ENCODE data around the gene ZP4. TPM values are rescaled to one million over a fixed set of nuclear protein-coding genes. Genes with fewer than 3 reads are reported as not detected.
A peak's percentile ranks its signal among the peaks of the same experiment; 100 is the strongest.

Gene ZP4
- total RNA-seq, 1 donor from 2014 or later, result not detected

DNA sequence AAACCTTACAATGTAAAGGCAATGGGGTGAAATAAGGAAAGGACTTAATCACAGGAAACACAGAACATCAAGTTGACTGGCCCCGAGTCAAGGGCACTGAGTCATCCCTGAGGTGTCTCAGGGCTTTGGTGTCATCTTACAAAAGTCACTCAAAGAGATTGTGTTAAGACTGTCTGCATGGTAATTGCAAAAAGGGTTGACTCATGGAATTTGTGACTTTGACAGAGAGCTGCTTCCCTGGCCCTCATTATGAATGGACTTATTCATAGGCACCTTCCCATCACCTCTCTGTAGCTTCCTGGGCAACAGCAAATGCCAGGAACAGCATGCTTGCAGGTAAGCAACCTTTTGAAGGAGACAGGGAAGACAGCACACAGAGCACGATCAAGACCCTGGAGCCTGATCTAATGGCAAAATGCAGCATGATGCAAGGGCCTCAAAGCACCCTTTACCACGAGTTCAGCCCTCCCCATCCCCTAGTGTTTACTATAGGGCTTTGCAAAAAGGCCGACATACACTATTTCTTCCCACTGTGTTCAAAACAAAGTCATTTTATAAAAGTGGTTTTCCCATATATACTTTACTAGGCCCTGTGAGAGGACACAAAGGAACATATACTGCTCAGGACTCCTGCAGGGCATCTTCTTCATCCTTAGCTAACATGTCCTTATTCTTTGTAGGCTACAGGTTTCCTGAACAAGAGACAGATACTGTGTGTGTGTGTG lies 17.1 kb downstream of the ZP4 start:
- Mint-ChIP-seq H3K4me3 (ENCODE audit: low read depth) (no peak overlapping the region), H3K27me3 (peaks cover 2% of the 10 kb centered on the region), H3K36me3 (ENCODE audit: insufficient read depth) (no peaks in the 10 kb centered on the region), H3K4me1 (ENCODE audit: low read depth) (peaks cover 8% of the 10 kb centered on the region), H3K27ac (no peak overlapping the region), H3K9me3 (ENCODE audit: low read depth) (no peaks in the 10 kb centered on the region)
- no peak for DNase-seq (ENCODE audit: low spot score, unreplicated experiment)
- TF ChIP-seq, protein P1, sequence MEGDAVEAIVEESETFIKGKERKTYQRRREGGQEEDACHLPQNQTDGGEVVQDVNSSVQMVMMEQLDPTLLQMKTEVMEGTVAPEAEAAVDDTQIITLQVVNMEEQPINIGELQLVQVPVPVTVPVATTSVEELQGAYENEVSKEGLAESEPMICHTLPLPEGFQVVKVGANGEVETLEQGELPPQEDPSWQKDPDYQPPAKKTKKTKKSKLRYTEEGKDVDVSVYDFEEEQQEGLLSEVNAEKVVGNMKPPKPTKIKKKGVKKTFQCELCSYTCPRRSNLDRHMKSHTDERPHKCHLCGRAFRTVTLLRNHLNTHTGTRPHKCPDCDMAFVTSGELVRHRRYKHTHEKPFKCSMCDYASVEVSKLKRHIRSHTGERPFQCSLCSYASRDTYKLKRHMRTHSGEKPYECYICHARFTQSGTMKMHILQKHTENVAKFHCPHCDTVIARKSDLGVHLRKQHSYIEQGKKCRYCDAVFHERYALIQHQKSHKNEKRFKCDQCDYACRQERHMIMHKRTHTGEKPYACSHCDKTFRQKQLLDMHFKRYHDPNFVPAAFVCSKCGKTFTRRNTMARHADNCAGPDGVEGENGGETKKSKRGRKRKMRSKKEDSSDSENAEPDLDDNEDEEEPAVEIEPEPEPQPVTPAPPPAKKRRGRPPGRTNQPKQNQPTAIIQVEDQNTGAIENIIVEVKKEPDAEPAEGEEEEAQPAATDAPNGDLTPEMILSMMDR (IDR thresholded peaks at IDR 0.05; ENCODE audit: unreplicated experiment), result no peak

DNA sequence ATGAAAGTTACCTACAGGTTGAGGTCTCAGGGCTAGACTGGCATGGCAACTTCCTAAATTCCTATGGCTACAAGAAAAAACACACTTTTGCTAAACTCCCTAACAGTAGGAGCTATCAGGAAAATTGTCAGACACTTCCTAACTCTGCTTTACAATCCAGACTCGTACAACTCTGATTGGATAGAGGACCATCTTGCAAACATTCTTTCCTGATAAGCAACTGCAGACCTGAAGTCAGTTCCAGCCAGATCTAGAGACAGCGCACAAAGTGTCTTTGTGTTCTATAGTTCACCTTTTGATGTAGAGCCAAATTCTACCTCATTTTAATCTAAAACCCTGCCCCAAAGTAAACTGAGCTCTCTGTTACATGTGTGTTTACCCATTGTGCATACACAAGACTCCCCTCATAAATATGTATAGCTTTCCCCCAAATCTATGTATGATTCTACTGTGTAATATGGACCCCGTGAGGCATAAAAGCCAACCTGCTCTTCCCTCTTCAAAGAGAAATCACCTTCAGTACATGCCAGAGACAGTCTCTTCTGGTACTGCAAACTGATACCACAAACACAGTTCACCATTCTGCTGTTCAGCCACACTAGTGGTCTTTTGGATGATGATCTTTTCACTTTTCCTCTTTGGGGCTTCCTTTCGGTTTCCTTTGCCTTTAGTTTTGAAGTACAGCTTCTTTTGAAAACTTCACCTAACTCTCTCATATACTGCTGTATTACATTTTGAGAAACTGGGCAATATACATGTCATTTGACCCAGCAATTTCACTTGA lies 21.7 kb downstream of the ZP4 start:
- Mint-ChIP-seq H3K27ac (peak overlapping the region; percentile 45), H3K27me3 (peaks cover 6% of the 10 kb centered on the region), H3K9me3 (ENCODE audit: low read depth) (no peaks in the 10 kb centered on the region), H3K4me3 (ENCODE audit: low read depth) (no peak overlapping the region), H3K36me3 (ENCODE audit: insufficient read depth) (no peaks in the 10 kb centered on the region), H3K4me1 (ENCODE audit: low read depth) (peaks cover 11% of the 10 kb centered on the region)
- DNase-seq (ENCODE audit: low spot score, unreplicated experiment), result no peak
- TF ChIP-seq, protein P1 (IDR thresholded peaks at IDR 0.05; ENCODE audit: unreplicated experiment), result no peak

DNA sequence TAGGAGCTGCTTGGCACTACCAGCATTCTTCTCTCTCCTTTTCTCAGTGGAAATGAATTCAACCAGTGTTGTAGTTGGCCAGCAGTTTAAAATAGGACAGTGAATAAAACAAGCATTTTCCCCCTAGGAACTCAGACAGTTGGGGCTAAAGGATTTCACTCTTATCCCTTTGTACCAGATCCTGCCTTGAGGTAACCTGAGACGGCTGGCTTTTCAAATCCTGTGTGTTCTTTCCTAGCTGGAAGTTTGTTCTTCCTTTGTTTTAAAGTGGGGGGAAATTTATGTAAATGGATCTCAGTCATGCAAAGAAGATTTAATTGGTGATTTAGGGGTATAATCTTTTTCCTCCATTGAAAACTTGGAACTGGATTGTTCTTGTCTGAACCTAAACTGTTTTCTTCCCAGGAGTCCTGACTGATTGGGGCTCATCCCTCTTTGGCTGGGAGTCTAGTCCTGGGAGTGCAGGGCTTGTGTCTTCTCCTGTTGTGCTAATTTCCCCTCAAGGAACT lies 23.3 kb downstream of the ZP4 start:
- DNase-seq (ENCODE audit: low spot score, unreplicated experiment), result no peak
- Mint-ChIP-seq H3K36me3 (ENCODE audit: insufficient read depth) (no peaks in the 10 kb centered on the region), H3K4me3 (ENCODE audit: low read depth) (no peak overlapping the region), H3K27ac (no peak overlapping the region), H3K27me3 (peaks cover 8% of the 10 kb centered on the region), H3K4me1 (ENCODE audit: low read depth) (peaks cover 11% of the 10 kb centered on the region), H3K9me3 (ENCODE audit: low read depth) (no peaks in the 10 kb centered on the region)
- TF ChIP-seq, protein P1 (IDR thresholded peaks at IDR 0.05; ENCODE audit: unreplicated experiment), result no peak

DNA sequence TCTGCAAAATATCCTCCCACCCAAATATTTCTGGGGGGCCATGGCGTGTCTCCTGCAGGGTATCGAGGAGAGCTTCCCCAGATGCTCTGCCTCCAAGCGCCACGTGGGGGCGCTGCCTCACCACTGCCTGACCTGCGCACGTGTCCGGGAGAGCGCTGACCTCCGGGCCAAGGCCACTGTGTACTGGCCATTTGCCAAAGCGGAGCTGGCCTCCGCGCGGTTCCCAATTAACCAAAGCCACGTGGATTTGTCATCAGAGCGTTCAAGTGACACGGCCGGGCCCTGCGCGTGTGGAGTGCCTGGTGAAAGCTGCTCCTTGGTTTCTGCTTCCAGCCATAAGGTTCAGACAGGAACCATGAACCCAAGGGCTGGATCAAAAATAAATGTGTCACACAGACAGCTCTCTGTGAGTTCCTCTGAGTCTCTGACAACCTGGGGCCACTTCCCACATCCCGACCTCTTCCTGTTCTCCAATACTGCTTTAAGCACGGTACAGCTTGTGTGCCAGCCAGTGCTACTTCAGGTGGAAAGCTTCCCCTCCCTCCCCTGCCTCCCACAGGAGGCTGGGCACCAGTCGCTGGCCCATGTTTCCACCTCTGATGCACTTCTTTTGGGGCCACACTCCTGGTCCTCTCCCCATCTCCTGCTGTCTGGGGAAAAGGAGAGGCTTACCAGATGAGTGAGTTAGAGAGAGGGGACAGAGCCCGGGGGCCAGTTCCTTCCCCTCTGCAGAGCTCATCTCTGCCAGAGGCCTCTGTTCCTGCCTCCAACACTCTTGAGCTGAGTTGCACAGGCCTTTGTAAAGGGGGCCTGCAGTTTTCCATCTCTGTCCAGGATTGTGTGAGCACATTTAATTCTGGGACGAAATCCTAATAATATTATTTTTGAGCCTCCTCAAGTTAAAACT lies 26.1 kb downstream of the ZP4 start:
- no peaks in the 10 kb centered on the region for H3K36me3 Mint-ChIP-seq (ENCODE audit: insufficient read depth)
- H3K4me3 Mint-ChIP-seq (ENCODE audit: low read depth), result no peak overlapping the region
- H3K9me3 Mint-ChIP-seq (ENCODE audit: low read depth), result no peaks in the 10 kb centered on the region
- peaks cover 18% of the 10 kb centered on the region for H3K27me3 Mint-ChIP-seq
- DNase-seq (ENCODE audit: low spot score, unreplicated experiment), result peak; percentile 70
- H3K27ac Mint-ChIP-seq, result no peak overlapping the region
- TF ChIP-seq, protein P1 (IDR thresholded peaks at IDR 0.05; ENCODE audit: unreplicated experiment), result peak; percentile 98
- H3K4me1 Mint-ChIP-seq (ENCODE audit: low read depth), result peaks cover 11% of the 10 kb centered on the region

DNA sequence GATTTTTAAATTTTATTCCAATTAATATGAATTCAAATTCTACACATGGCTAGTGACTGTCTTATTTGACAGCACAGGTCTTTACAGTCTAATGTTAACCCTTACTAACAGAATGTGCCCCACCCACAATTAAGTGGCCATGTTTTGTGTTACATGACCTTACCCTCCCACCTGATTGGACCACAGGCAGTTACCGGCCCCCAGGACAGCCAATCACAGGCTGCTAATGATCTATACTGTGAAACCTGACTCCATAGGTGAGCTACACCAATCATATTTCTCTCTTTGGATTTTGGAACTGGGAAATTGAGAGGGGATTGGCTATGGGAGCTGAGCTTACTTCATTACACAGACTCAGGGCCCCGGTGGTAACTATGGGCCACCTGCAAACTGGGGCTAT lies 27.5 kb downstream of the ZP4 start:
- no peaks in the 10 kb centered on the region for H3K9me3 Mint-ChIP-seq (ENCODE audit: low read depth)
- H3K36me3 Mint-ChIP-seq (ENCODE audit: insufficient read depth), result no peaks in the 10 kb centered on the region
- no peak for DNase-seq (ENCODE audit: low spot score, unreplicated experiment)
- peaks cover 18% of the 10 kb centered on the region for H3K27me3 Mint-ChIP-seq
- TF ChIP-seq, protein P1 (IDR thresholded peaks at IDR 0.05; ENCODE audit: unreplicated experiment), result no peak
- no peak overlapping the region for H3K27ac Mint-ChIP-seq
- H3K4me1 Mint-ChIP-seq (ENCODE audit: low read depth), result peaks cover 8% of the 10 kb centered on the region
- H3K4me3 Mint-ChIP-seq (ENCODE audit: low read depth), result no peak overlapping the region

Measured in progenitor cell of endocrine pancreas (in vitro differentiated cells).